Colonic mucosa (tissue), 4 donors: ENCODE results near the gene VILL. TPM values are rescaled to one million over a fixed set of nuclear protein-coding genes. Genes with fewer than 3 reads are reported as not detected.
A peak's percentile ranks its signal among the peaks of the same experiment; 100 is the strongest.

ENCODE experiments used
- DNase-seq: peaks from one replicate; pipeline ENCODE4 v3.0.0-alpha.2; 2020
- H3K27ac ChIP-seq: fragments of 200-600 bp; one replicate; pipeline ENCODE4 v1.8.0; 2021
- H3K27me3 ChIP-seq: fragments of 200-600 bp; one replicate; pipeline ENCODE4 v1.8.0; 2021
- H3K36me3 ChIP-seq: fragments of 200-600 bp; one replicate; pipeline ENCODE4 v1.8.0; 2021
- H3K4me1 ChIP-seq: fragments of 200-600 bp; one replicate; pipeline ENCODE4 v1.8.0; 2021; ENCODE audit warnings: mild to moderate bottlenecking
- H3K4me3 ChIP-seq: fragments of 200-600 bp; one replicate; pipeline ENCODE4 v1.8.0; 2021
- H3K9ac ChIP-seq, 2 donors: one replicate each; pipeline ENCODE4 v1.7.0; 2013; ENCODE audit warnings: control low read depth in 2 of 2, low read depth in 2 of 2, low read length in 2 of 2
- H3K9me3 ChIP-seq: fragments of 200-600 bp; one replicate; pipeline ENCODE4 v1.8.0; 2021
- intact Hi-C: fragments of 100-400 bp; cut with DNase I; formaldehyde crosslinking; loops from one replicate; pipeline ENCODE4 v1.14.1; 2022
- total RNA-seq, 2 donors: library from RNA; stranded (reverse); fragmentation: NEBNext Ultra II Directional in 1 of 2; extraction: Animal tissue kit (Norgen Biotek cat#: 25700) in 1 of 2; gene quantifications; one replicate each; pipeline ENCODE4 v1.2.1, GENCODE V29; 2021
- TF ChIP-seq, protein P1 (sequence below): fragments of 200-600 bp; IDR thresholded peaks from one replicate; pipeline ENCODE4 v1.8.0; 2022; ENCODE audit warnings: antibody characterized with exemption, mild to moderate bottlenecking
- donor health status: healthy.
- donor health status: DM: no; HTN: no; CAD: no.
- donor health status: DM: no; HTN: no; CAD: no.

VILL gene
- total RNA-seq, 2 donors from 2014 or later, result 155 to 166 TPM

DNA sequence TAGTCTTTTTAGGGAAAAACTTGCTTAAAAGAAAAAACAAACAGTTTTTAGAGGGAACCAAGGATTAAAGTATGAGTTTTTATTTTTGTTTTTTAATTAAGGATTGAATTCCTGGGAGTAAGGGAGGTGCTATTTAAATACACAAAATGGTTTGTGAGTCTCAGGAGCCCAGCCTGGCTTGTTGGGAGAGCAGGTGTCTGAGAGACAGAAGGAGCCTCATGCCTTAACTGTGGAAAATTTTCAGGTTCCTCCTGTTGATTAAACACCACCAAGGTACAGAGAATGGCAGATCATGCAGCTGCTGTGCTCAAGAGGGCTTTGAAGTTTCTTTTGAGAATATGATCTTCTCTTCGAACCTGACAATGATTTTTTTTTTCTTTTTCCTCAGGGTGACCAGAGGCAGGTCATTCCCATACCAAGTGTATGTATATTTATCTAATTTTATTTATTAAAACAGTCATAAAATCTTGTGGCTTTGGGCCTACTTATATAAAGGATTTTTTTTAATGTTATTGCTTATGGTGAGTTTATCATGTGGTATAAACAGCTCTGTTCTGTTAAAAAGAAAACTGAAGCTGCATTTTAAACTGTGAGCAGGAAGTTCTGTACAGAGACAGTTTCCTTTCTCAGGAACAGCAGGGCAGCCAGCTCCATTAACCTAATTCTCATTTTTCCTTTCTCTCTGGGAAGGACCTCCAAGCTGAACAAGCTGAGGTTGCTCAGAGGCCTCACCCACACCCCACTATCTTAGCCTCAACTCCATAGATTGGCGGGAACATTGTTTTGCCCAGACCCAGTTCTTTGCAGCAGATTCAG, 33.7 kb upstream of the VILL start:
- peaks cover 10% of the 10 kb centered on the region for H3K4me1 ChIP-seq
- TF ChIP-seq, protein P1, sequence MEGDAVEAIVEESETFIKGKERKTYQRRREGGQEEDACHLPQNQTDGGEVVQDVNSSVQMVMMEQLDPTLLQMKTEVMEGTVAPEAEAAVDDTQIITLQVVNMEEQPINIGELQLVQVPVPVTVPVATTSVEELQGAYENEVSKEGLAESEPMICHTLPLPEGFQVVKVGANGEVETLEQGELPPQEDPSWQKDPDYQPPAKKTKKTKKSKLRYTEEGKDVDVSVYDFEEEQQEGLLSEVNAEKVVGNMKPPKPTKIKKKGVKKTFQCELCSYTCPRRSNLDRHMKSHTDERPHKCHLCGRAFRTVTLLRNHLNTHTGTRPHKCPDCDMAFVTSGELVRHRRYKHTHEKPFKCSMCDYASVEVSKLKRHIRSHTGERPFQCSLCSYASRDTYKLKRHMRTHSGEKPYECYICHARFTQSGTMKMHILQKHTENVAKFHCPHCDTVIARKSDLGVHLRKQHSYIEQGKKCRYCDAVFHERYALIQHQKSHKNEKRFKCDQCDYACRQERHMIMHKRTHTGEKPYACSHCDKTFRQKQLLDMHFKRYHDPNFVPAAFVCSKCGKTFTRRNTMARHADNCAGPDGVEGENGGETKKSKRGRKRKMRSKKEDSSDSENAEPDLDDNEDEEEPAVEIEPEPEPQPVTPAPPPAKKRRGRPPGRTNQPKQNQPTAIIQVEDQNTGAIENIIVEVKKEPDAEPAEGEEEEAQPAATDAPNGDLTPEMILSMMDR, result no peak
- no peaks in the 10 kb centered on the region for H3K36me3 ChIP-seq
- intact Hi-C loops, result no loop called here
- H3K4me3 ChIP-seq, result no peak overlapping the region
- no peaks in the 10 kb centered on the region for H3K27me3 ChIP-seq
- H3K27ac ChIP-seq, result peak overlapping the region; percentile 68
- H3K9ac ChIP-seq, result peak overlapping the region in 1 of 2 donors; percentile 35
- H3K9me3 ChIP-seq, result no peaks in the 10 kb centered on the region
- DNase-seq, result no peak

DNA sequence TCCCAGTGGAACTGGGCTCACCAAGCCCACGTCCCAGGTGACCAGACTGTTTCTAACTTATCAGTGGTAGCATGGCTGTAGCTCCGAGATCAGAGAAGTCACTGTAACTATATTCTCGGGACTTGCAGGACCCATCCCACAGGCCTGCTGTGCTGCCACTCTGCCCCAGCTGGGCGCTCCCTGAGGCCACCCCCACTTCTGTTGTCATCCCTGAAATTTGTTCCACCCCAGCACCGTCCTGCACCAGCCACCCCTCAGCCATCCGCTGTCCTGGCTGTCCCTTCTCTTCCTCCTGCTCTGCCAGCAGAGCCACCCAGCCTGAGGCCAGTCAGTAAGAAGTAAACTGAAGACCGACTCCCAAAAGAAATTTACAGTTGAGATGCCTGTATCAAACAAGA, 33.0 kb upstream of the VILL start:
- intact Hi-C loops, result no loop called here
- no peaks in the 10 kb centered on the region for H3K27me3 ChIP-seq
- H3K4me1 ChIP-seq, result peaks cover 15% of the 10 kb centered on the region
- TF ChIP-seq, protein P1, result no peak
- H3K36me3 ChIP-seq, result no peaks in the 10 kb centered on the region
- H3K9me3 ChIP-seq, result no peaks in the 10 kb centered on the region
- peak overlapping the region in 1 of 2 donors; percentile 35 for H3K9ac ChIP-seq
- H3K4me3 ChIP-seq, result no peak overlapping the region
- peak overlapping the region; percentile 68 for H3K27ac ChIP-seq
- DNase-seq, result no peak

DNA sequence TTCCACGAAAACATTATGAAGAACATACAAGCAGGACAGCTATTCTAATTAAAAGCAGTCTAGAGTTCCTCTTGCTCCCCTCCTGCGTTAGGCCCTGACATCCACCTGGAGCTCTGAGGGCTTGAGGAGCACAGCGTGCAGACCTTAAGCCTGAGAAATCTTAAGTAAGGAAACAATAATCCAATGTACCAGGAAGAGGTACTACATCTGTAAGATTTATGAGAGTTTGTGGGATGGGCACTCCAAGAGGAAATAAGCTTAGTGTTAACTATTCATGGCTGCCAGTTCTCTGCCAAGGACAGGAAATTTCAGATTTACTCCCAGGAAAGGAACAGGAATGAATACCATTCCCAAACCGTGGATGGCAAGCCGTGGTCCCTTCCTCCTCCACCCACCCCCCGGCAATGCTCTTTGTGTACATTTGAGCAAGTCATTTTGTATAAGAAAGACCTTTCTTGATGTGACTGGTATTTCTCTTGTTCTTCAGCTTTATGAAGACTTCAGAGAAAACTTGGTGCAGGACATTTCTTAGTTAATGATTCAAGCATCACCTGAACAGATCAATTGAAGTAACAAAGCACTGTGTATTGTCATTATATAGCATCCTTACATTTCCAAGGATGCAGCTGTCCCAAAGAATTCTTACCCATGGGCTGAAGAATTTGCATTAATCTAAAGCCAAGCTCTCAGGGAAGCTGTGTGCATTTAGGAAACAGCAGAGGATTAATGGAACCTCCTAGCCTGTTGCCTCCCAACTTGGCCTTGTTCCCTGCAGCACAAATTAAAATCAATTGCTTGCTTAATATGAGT, 28.8 kb upstream of the VILL start:
- Histone ChIP-seq H3K4me1 (peaks cover 13% of the 10 kb centered on the region), H3K9ac (peak overlapping the region; percentile 26 to 59), H3K27ac (peak overlapping the region; percentile 64), H3K9me3 (no peaks in the 10 kb centered on the region), H3K4me3 (no peak overlapping the region), H3K36me3 (no peaks in the 10 kb centered on the region), H3K27me3 (no peaks in the 10 kb centered on the region)
- TF ChIP-seq, protein P1, result no peak
- intact Hi-C loops, result no loop called here
- DNase-seq, result peak; percentile 57

DNA sequence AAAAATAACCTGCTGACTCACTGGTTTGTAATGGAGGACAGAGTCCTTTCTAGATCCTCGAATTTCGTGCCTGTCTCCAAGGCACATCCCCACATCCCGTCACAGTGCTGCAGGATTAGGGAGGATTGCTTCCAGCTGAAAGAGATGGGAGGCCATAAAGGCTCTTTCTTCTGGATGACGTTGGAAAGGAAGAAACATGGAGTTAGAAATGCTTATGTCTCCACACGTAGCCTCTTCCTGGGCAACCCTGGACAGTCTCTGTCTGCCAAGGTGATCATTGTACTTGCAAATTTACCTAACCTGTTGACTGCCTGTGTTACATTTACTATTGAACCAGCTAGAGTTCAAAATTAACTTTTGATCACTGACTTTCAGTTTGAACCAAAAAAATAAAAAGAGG, 27.6 kb upstream of the VILL start:
- no peak overlapping the region for H3K9ac ChIP-seq
- no peaks in the 10 kb centered on the region for H3K9me3 ChIP-seq
- no peak for DNase-seq
- H3K27ac ChIP-seq, result peak overlapping the region; percentile 64
- peaks cover 6% of the 10 kb centered on the region for H3K4me1 ChIP-seq
- H3K27me3 ChIP-seq, result no peaks in the 10 kb centered on the region
- H3K36me3 ChIP-seq, result no peaks in the 10 kb centered on the region
- TF ChIP-seq, protein P1, result no peak
- intact Hi-C loops, result no loop called here
- no peak overlapping the region for H3K4me3 ChIP-seq

DNA sequence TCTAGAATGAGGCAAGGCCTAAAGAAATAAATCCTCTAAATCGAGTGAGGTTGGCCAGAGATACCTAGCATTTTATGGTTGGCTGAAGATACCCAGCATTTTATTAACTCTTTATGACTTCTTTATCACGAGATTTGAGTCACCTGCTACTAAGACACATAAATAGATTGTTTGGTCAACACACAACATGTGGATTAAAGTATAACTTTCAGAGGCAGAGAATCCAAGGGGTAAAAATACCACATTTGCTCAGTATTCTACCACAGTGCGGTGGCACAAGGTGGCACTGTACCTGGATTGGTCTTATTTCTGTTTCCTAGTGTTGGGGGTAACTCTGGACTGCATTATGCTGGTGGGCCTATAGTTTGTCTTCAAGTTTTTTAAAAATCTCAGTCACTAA, 27.0 kb upstream of the VILL start:
- H3K9me3 ChIP-seq, result no peaks in the 10 kb centered on the region
- H3K27me3 ChIP-seq, result no peaks in the 10 kb centered on the region
- TF ChIP-seq, protein P1, result no peak
- H3K27ac ChIP-seq, result peak overlapping the region; percentile 64
- intact Hi-C loops, result no loop called here
- peaks cover 6% of the 10 kb centered on the region for H3K4me1 ChIP-seq
- H3K4me3 ChIP-seq, result no peak overlapping the region
- no peak for DNase-seq
- peak overlapping the region in 1 of 2 donors; percentile 23 for H3K9ac ChIP-seq
- no peaks in the 10 kb centered on the region for H3K36me3 ChIP-seq
